Measurements from ENCODE around the gene ZBTB49.
"Not testable (repeated sequence)": the region's sequence is repeated elsewhere in the genome, so short reads cannot be mapped to it uniquely, and the experiment has no call there.

ZBTB49 gene

DNA sequence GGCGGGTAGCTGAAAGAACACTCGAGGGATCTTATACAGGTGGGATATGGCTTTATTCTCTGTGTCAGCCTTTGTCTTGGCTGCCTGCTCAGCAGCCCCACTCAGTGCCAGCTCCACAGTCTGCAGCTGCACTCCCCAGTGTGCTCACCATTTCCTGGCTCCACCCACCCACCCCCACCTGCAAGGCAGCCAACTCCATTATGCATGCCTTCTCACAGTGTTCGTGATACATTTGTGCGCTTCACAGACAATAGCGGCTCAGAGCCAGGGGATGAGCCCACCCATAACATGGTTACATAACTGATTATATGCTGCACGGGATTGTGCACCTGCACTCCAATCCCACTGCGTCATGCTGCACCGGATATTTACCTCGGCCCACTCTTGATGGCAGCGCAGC is 33.3 kb upstream of the ZBTB49 start:
- Histone ChIP-seq H3K36me3 (ENCODE audit: control insufficient read depth, insufficient read depth, low read length) (no peaks in the 10 kb centered on the region), H3K27ac (ENCODE audit: insufficient read depth, low read length, poor library complexity, severe bottlenecking) (no peak overlapping the region)

DNA sequence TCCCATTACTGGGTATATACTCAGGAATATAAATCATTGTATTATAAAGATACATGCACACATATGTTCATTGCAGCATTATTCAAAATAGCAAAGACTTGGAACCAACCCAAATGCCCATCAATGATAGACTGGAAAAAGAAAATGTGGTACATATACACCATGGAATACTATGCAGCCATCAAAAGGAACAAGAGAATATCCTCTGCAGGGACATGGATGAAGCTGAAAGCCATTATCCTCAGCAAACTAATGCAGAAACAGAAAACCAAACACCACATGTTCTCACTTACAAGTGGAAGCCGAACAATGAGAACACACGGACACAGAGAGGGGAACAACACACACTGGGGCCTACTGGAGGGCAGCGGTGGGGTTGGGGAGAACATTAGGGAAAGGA is 32.3 kb upstream of the ZBTB49 start:
- not testable (repeated sequence) for H3K27me3 ChIP-seq (replicated peaks; ENCODE audit: control insufficient read depth, insufficient read depth, low read length, poor library complexity, severe bottlenecking); H3K4me1 ChIP-seq (ENCODE audit: control insufficient read depth, insufficient read depth, low read length, poor library complexity, severe bottlenecking); H3K9me3 ChIP-seq (ENCODE audit: control insufficient read depth, low read length); H3K36me3 ChIP-seq (ENCODE audit: control insufficient read depth, insufficient read depth, low read length); DNase-seq; H3K4me3 ChIP-seq (ENCODE audit: insufficient read depth, low read depth, low read length, poor library complexity, severe bottlenecking); H3K27ac ChIP-seq (ENCODE audit: insufficient read depth, low read length, poor library complexity, severe bottlenecking)

More for the DNA sequence above, 33.3 kb upstream of the ZBTB49 start:
- Histone ChIP-seq H3K27me3 (replicated peaks; ENCODE audit: control insufficient read depth, insufficient read depth, low read length, poor library complexity, severe bottlenecking) (no peaks in the 10 kb centered on the region), H3K9me3 (ENCODE audit: control insufficient read depth, low read length) (no peaks in the 10 kb centered on the region), H3K4me1 (ENCODE audit: control insufficient read depth, insufficient read depth, low read length, poor library complexity, severe bottlenecking) (no peaks in the 10 kb centered on the region), H3K4me3 (ENCODE audit: insufficient read depth, low read depth, low read length, poor library complexity, severe bottlenecking) (no peak overlapping the region)
- DNase-seq = no peak

DNA sequence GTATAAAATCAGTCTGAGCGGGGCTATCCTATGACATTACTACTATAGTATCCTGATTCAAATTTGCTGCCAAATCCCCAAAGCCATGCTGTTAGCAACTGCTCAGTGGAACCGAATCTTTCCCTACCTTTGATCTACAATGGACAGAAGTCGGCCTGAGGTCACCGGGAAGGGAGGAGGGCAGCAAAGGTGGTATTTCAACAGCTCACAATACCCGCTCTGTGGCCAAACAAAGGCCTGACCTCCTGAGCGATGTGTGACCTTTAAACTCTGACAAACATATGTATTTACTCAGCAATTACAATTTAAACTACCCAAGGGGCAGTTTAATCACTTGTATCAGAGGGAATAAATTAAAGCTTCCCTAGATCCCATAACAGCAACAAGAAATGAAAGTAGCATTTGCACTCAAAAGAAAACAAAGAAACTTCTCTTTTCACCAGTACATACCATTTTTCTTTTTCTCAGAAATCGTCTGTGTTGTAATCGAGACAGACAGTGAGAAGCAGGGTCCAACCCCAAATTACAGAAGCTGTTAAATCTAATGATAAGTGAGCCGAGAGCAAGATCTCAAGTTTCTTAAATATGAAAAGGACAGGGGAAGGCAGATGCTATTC is 30.5 kb upstream of the ZBTB49 start:
- Histone ChIP-seq H3K9me3 (ENCODE audit: control insufficient read depth, low read length) (no peaks in the 10 kb centered on the region), H3K27ac (ENCODE audit: insufficient read depth, low read length, poor library complexity, severe bottlenecking) (no peak overlapping the region), H3K36me3 (ENCODE audit: control insufficient read depth, insufficient read depth, low read length) (no peaks in the 10 kb centered on the region), H3K4me3 (ENCODE audit: insufficient read depth, low read depth, low read length, poor library complexity, severe bottlenecking) (no peak overlapping the region), H3K27me3 (replicated peaks; ENCODE audit: control insufficient read depth, insufficient read depth, low read length, poor library complexity, severe bottlenecking) (no peaks in the 10 kb centered on the region), H3K4me1 (ENCODE audit: control insufficient read depth, insufficient read depth, low read length, poor library complexity, severe bottlenecking) (no peaks in the 10 kb centered on the region)
- no peak for DNase-seq

DNA sequence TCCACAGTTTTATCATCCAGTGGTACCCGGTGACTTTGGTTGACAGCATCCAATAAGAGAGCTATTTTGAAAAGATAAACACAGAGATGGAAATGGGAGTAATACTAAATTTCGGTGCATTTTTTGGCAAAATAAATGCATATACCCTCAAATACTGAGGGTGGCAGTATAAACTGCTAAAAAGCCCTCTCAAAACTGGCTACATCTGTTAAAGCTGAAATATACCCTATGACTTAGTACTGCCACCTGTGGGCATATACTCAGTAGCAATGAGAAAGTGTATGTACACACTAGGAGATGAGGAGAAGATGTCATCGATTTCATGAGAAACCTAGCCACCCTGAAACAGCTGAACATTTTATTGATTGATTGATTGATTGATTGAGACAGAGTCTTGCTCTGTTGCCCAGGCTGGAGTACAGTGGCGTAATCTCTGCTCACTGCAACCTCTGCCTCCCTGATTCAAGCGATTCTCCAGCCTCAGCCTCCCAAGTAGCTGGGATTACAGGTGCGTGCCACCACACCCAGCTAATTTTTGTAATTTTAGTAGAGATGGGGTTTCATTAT is 29.8 kb upstream of the ZBTB49 start:
- H3K27ac ChIP-seq (ENCODE audit: insufficient read depth, low read length, poor library complexity, severe bottlenecking) = no peak overlapping the region
- no peak overlapping the region for H3K4me3 ChIP-seq (ENCODE audit: insufficient read depth, low read depth, low read length, poor library complexity, severe bottlenecking)
- no peaks in the 10 kb centered on the region for H3K27me3 ChIP-seq (replicated peaks; ENCODE audit: control insufficient read depth, insufficient read depth, low read length, poor library complexity, severe bottlenecking)
- H3K9me3 ChIP-seq (ENCODE audit: control insufficient read depth, low read length) = no peaks in the 10 kb centered on the region
- H3K4me1 ChIP-seq (ENCODE audit: control insufficient read depth, insufficient read depth, low read length, poor library complexity, severe bottlenecking) = no peaks in the 10 kb centered on the region
- DNase-seq = no peak
- no peaks in the 10 kb centered on the region for H3K36me3 ChIP-seq (ENCODE audit: control insufficient read depth, insufficient read depth, low read length)

DNA sequence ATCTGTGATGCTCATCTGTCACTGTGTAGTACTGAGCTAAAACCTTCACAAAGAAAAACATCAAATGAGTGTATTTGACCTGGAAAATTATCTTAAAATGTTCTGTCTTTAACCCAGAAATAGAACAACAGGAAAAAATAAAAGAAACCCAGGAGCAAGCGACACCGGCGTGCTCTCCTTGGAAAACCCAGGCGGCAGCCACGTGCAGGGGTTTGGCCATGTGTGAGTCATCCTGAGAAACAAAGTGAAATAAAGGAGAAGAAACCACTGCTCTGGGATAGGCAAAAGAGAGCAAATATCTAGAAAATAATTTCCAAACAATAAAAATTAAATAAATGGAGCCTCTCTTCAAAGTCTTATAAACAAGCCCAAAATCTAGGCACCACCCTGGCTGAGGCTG is 22.1 kb upstream of the ZBTB49 start:
- DNase-seq = no peak
- no peak overlapping the region for H3K27ac ChIP-seq (ENCODE audit: insufficient read depth, low read length, poor library complexity, severe bottlenecking)
- peaks cover 16% of the 10 kb centered on the region for H3K36me3 ChIP-seq (ENCODE audit: control insufficient read depth, insufficient read depth, low read length)
- H3K4me1 ChIP-seq (ENCODE audit: control insufficient read depth, insufficient read depth, low read length, poor library complexity, severe bottlenecking) = no peaks in the 10 kb centered on the region
- H3K4me3 ChIP-seq (ENCODE audit: insufficient read depth, low read depth, low read length, poor library complexity, severe bottlenecking) = no peak overlapping the region
- no peaks in the 10 kb centered on the region for H3K9me3 ChIP-seq (ENCODE audit: control insufficient read depth, low read length)
- H3K27me3 ChIP-seq (replicated peaks; ENCODE audit: control insufficient read depth, insufficient read depth, low read length, poor library complexity, severe bottlenecking) = no peaks in the 10 kb centered on the region

DNA sequence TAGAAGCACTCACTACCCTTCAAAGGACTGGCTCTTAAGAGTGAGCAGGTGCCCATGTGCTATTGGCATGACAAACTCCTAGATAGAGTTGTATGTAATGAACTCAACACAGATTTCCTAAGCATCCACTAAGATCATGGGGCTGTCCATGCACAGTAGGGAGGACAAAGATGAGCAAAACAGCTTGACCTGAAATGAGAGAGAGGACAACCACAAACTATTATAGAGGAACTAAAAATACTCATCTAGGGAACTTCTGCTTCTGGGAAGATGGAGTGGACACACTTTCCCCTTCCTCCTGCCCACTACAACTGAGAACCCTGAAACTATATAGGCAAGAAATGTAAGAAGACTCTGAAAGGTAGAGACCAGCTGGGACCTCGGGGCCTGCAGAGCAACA is 21.3 kb upstream of the ZBTB49 start:
- peaks cover 24% of the 10 kb centered on the region for H3K36me3 ChIP-seq (ENCODE audit: control insufficient read depth, insufficient read depth, low read length)
- H3K27ac ChIP-seq (ENCODE audit: insufficient read depth, low read length, poor library complexity, severe bottlenecking) = peak overlapping the region; percentile 71
- DNase-seq = no peak
- H3K9me3 ChIP-seq (ENCODE audit: control insufficient read depth, low read length) = no peaks in the 10 kb centered on the region
- H3K27me3 ChIP-seq (replicated peaks; ENCODE audit: control insufficient read depth, insufficient read depth, low read length, poor library complexity, severe bottlenecking) = no peaks in the 10 kb centered on the region
- no peaks in the 10 kb centered on the region for H3K4me1 ChIP-seq (ENCODE audit: control insufficient read depth, insufficient read depth, low read length, poor library complexity, severe bottlenecking)
- no peak overlapping the region for H3K4me3 ChIP-seq (ENCODE audit: insufficient read depth, low read depth, low read length, poor library complexity, severe bottlenecking)

DNA sequence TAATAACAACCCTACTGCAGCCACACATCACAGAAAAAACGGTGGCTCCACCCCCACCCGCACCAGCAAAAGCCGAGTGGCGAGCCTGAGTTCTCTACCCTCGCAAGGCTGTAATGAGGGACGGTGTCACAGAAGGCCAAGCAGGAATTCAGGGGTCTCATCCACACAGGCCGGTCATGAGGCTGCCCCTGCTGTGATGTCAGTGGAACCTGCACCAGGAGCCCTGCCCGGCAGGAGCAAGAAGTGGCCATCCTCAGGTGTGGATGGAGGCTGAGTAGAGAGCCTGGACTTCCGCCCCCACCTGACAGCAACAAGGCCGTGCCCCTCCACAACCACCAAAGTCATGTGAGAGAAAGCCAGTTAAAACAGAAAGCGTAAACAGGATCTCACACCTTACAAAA is 20.7 kb upstream of the ZBTB49 start:
- no peaks in the 10 kb centered on the region for H3K9me3 ChIP-seq (ENCODE audit: control insufficient read depth, low read length)
- peak overlapping the region; percentile 71 for H3K27ac ChIP-seq (ENCODE audit: insufficient read depth, low read length, poor library complexity, severe bottlenecking)
- peak; percentile 31 to 43 (median 35) for DNase-seq
- H3K4me1 ChIP-seq (ENCODE audit: control insufficient read depth, insufficient read depth, low read length, poor library complexity, severe bottlenecking) = no peaks in the 10 kb centered on the region
- H3K27me3 ChIP-seq (replicated peaks; ENCODE audit: control insufficient read depth, insufficient read depth, low read length, poor library complexity, severe bottlenecking) = no peaks in the 10 kb centered on the region
- peaks cover 25% of the 10 kb centered on the region for H3K36me3 ChIP-seq (ENCODE audit: control insufficient read depth, insufficient read depth, low read length)
- no peak overlapping the region for H3K4me3 ChIP-seq (ENCODE audit: insufficient read depth, low read depth, low read length, poor library complexity, severe bottlenecking)

DNA sequence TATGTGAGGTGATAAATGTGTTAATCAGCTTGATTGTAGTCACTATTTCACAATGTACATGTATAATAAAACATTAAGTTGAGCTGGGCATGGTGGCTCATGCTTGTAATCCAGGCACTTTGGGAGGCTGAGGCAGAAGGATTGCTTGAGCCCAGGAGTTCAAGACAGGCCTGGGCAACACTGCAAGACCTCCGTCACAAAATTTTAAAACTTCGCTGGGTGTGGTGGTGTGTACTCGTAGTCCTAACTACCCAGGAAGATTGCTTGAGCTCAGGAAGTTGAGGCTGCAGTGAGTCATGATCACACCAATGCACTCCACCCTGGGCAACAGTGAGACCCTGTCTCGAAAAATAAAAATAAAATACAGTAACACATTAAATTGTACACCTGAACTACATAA is 20.2 kb upstream of the ZBTB49 start:
- Histone ChIP-seq H3K27ac (ENCODE audit: insufficient read depth, low read length, poor library complexity, severe bottlenecking) (peak overlapping the region; percentile 71), H3K4me3 (ENCODE audit: insufficient read depth, low read depth, low read length, poor library complexity, severe bottlenecking) (no peak overlapping the region), H3K4me1 (ENCODE audit: control insufficient read depth, insufficient read depth, low read length, poor library complexity, severe bottlenecking) (no peaks in the 10 kb centered on the region), H3K36me3 (ENCODE audit: control insufficient read depth, insufficient read depth, low read length) (peaks cover 27% of the 10 kb centered on the region), H3K27me3 (replicated peaks; ENCODE audit: control insufficient read depth, insufficient read depth, low read length, poor library complexity, severe bottlenecking) (no peaks in the 10 kb centered on the region), H3K9me3 (ENCODE audit: control insufficient read depth, low read length) (no peaks in the 10 kb centered on the region)
- DNase-seq = peak in 2 of 3 donors; percentile 28 to 43

DNA sequence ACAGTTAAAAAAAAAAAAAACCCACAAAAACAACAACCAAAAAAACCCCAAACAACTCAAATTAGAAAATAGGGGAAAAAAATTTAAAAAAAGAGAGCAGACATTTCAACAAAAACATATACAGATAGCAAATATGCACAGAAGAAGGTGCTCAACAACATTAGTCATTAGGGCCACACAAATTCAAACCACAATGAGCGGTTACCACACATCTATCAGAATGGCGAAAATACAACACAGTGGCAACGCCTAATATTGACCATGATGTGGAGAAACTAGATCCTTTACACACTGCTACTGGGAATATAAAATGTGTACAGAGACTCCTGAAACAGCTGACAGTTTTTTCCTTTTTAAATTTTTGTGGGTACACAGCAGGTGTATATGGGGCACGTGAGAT is 19.5 kb upstream of the ZBTB49 start:
- Histone ChIP-seq H3K36me3 (ENCODE audit: control insufficient read depth, insufficient read depth, low read length) (peaks cover 32% of the 10 kb centered on the region), H3K27ac (ENCODE audit: insufficient read depth, low read length, poor library complexity, severe bottlenecking) (peak overlapping the region; percentile 71), H3K9me3 (ENCODE audit: control insufficient read depth, low read length) (no peaks in the 10 kb centered on the region), H3K4me1 (ENCODE audit: control insufficient read depth, insufficient read depth, low read length, poor library complexity, severe bottlenecking) (no peaks in the 10 kb centered on the region), H3K27me3 (replicated peaks; ENCODE audit: control insufficient read depth, insufficient read depth, low read length, poor library complexity, severe bottlenecking) (no peaks in the 10 kb centered on the region), H3K4me3 (ENCODE audit: insufficient read depth, low read depth, low read length, poor library complexity, severe bottlenecking) (no peak overlapping the region)
- no peak for DNase-seq

DNA sequence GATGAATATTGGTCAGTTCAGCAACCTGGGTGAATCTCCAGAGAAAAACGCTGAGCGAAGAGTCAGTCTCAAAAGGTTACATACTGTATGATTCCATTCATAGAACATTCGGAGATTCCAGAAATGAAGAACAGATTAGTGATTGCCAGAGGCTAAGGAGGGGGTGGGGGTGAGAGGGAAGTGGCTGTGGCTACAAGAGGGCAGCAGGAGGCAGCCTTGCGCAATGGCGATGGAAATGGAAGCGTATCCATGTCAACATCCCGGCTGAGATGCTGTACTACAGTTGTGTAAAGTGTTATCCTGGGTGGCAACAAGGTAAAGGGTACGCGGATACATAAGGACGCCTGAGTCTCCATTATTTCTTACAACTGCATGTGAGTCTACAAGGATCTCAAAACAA is 18.1 kb upstream of the ZBTB49 start:
- H3K27ac ChIP-seq (ENCODE audit: insufficient read depth, low read length, poor library complexity, severe bottlenecking) = no peak overlapping the region
- no peaks in the 10 kb centered on the region for H3K9me3 ChIP-seq (ENCODE audit: control insufficient read depth, low read length)
- H3K4me3 ChIP-seq (ENCODE audit: insufficient read depth, low read depth, low read length, poor library complexity, severe bottlenecking) = no peak overlapping the region
- peaks cover 37% of the 10 kb centered on the region for H3K36me3 ChIP-seq (ENCODE audit: control insufficient read depth, insufficient read depth, low read length)
- no peak for DNase-seq
- H3K27me3 ChIP-seq (replicated peaks; ENCODE audit: control insufficient read depth, insufficient read depth, low read length, poor library complexity, severe bottlenecking) = no peaks in the 10 kb centered on the region
- no peaks in the 10 kb centered on the region for H3K4me1 ChIP-seq (ENCODE audit: control insufficient read depth, insufficient read depth, low read length, poor library complexity, severe bottlenecking)
